GM18867 (cell line): ENCODE results near the gene TIGD3.

Experiments used
- ATAC-seq: cut with Tn5 transposase; IDR thresholded peaks from one replicate; pipeline ENCODE4 v1.9.1; 2021; ENCODE audit warnings: mild to moderate bottlenecking, moderate library complexity; ENCODE audit not compliant: unreplicated experiment

TIGD3 gene, protein sequence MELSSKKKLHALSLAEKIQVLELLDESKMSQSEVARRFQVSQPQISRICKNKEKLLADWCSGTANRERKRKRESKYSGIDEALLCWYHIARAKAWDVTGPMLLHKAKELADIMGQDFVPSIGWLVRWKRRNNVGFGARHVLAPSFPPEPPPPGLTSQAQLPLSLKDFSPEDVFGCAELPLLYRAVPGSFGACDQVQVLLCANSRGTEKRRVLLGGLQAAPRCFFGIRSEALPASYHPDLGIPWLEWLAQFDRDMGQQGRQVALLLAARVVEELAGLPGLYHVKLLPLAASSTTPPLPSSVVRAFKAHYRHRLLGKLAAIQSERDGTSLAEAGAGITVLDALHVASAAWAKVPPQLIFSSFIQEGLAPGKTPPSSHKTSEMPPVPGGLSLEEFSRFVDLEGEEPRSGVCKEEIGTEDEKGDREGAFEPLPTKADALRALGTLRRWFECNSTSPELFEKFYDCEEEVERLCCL

DNA sequence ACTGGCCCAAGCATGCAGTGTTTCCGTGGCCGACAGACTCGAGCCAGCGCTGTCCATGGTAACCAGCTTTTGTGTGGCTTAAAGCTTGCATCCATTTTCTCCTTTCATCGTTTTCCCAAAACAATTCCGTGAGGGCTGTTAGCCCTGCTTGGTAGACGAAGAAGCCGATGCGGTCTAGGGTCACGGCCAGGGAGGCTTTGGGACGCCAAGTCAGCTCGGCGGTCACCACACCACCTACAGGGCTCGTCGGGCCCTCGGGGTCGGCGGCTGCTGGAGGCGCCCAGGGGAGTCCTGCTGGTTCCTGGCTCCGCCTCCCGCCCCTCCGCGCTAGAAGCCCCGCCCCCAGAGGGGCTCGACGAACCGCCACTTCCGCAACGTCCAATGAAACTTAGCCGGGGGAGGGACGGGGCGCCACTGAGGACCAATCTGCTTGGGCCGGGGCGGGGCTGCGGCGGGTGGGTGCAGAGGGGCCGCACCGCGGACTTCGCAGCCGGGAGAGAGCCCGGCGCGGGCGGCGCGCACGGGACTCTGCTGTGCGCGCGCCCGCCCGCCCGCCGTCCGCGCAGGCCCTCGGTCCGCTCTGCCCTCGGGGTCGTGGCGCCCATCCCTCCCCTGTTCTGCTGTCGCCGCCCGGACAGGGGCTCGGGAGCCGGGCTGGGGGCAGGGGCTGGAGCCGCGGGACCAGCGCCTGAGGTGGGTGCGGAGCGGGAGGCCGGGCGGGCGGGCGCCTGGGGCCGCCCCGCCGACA, at the start of gene TIGD3:
TIGD3 (plus strand) TSS at position 487 of the 748 bp plus-strand sequence. CDS start 1,058 bp downstream, outside the sequence.
- ATAC-seq, result peak; percentile 87

DNA sequence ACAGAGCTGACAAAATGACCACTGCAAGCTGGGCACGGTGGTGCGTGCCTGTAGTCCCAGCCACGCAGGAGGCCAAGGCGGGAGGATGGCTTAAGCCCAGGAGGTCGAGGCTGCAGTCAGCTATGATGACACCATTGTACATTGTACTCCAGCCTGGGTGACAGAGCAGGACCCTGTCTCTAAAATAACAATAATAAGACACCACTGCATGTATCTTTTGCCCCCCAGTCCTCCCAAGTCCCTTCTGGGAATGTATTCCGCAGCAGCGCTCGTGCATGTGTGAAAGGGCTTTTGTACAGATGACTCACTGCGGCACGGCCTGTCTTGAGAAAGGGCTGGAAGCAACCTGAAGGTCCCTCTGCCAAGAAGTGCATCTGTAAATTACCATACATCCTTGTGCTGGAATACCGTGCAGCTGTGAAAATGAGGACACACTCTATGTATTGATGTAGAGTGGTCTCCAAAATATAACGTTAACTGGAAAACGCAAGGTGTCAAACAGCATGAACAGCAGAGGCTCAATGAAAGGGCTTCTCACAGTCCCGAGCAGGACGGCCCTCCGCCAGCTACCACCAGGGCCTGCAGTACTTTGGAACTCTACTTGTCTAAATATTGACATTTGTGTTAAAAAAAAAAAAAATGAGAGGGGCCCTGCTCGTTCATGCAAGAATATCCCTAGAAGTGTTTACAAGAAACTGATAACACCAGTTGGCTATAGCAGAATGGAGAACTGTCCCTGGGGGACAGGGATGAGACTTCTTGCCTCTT, 48.9 kb upstream of the TIGD3 start:
- ATAC-seq, result no peak

DNA sequence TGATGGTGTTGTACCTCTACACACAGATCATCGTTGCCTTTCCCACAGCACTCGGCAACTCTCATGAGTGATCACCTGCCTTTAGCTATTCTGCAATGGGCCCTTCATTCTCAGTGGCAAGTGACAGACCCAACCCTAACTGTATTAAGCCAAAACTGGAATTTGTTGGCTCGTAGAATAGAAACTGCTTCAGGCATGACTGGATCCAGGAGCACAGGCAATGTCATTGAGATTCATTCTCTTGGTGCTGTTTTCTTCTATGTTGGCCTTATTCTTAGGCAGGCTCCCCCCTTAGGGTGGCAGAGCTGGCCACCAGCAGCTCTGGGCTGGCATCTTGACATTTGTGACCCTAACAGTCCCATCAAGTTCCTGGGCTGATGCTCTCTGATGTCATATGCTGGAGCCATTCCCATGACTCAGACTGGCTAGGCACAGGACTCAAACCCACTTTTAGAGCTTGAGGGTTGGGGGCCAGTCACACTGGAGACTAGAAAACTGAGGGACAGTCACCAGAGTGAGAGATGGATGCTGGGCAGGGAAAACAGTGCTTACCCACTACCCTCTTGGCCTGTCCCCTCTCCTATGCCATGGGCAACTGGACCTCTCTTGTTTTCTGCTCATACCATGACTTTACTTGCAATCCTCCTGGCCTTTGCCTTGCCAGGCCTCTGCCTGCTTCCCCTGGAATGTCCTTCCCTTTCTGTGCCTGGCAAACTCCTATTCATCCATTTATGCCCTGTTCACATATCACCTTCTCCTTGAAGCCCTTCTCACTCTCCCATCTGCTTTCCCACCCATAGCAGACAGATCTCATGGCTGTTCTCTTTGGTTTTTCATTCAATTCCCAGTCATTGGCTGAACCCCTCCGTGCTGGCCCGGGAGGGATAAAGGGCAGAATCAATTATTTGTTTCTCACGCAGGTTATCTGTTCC, 47.0 kb upstream of the TIGD3 start:
- ATAC-seq, result no peak

DNA sequence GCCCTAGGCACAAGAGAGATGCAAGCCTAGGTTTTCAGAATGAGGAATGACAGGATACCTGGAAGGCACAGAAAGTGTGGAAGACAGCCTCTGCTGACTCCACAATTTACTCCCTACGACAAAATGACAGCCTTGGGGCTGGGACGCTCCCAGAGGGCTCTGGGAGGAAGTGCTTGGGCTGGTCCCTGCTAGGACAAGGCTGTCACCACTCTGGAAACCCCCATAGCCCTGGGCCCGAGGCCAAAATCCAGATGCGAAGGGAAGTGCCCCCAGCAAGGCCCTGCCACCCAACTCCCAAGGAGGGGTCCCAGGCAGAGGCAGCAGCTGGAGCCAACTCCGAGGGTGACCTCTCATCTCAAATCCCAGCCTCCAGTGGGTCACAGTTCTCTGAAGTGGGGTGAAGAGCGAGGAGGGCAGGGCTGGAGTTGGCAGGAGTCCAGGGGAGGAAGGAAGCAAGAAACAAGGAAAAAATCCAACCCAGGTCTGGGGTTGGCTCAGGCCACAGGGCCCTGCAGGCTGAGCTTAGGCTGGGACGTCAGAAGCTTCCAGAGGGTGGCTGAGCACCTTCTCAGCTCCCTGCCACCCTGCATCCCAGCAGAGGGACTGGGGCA, 46.2 kb upstream of the TIGD3 start:
- ATAC-seq, result no peak

GRCh38 chr11:65309006-65309405, 45.5 kb upstream of the TIGD3 start:
- ATAC-seq, result no peak

DNA sequence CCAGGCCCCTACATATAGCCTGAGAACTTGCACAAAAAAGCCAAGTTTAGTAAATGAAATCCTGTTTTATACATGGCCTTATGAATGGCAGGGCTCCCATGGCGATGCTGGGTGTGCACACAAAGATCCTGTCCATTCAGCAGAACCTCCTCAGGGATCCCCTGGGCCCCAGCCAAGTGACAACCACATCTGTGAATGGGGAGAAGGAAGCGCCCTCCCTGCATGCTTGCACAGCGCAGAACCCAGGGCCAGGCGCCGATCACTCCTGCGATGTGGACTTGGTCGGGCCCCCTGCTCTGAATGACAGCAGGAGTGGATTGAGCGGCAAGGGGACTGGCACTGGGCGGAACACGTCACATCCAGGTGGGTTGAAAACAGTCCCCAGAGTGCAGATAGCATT, 44.3 kb upstream of the TIGD3 start:
- ATAC-seq, result no peak

- no peak for ATAC-seq
Observed at GRCh38 chr11:65310736-65311135, 43.8 kb upstream of the TIGD3 start.

DNA sequence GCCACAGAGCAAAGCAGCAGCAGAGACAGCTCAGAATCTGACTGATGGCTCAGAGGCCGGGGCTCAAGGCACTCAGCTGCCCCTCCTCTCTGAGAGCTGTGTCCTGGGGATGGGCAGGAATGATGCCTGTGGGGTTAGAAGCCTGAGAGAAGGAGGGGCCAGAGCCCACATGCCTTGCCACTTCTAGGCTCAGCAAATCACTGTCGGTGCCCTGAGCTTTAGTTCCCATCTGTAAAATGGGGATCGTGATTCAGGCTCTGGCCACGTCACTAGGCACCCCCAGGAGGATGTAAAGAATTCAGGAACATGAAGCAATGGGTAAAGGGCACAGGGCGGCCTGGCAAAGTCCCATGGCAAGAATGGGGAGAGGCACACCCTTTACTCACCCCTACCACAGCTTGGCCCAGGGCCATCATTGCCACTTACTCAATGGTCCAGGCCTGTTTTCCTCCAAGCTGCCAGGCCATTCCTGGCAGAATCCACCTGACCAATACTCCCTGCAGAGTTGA, 43.3 kb upstream of the TIGD3 start:
- ATAC-seq, result no peak

- peak; percentile 83 for ATAC-seq
Observed at GRCh38 chr11:65314501-65315203, 39.9 kb upstream of the TIGD3 start, which contains the start of gene CDC42EP2. CDC42EP2 (plus strand) TSS chr11:65314866; CDS start chr11:65320899, 6,033 bp downstream.

DNA sequence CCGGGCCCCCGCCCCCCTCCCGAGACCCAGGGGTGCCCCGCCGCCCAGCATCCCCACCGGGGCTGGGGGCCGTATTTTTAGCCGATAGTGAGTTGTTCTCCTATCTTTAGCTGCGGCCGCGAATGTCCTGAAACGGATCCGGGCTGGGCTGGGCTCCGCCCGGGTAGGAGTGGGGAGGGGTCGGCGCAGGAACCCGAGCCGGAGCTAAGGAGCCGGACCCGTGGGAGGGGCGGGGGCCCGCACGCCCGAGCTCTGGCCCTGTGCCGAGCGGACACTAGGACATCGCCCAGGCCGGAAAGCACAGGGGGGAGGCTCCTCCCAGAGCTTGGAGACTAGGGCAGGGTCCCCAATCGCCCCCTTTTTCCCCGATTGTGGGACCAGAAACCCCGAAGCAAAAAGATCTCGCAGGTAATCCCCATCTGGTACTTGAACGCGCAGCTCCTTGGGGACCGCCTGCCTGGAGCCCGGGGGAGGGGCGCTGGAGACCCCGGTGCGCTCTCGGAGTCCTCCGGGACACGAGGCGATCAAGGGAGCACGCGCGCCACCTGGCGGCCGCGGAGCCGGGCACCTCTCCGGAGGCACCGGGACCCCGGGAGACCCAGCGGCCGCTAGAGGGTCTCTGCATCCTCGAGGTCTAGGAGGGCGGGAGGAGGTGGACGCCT, 39.2 kb upstream of the TIGD3 start:
- ATAC-seq, result no peak

GRCh38 chr11:65315866-65316226, 38.7 kb upstream of the TIGD3 start:
- no peak for ATAC-seq

GRCh38 chr11:65316227-65317024, 38.1 kb upstream of the TIGD3 start:
- no peak for ATAC-seq

- no peak for ATAC-seq
Observed at GRCh38 chr11:65317025-65317786, 37.3 kb upstream of the TIGD3 start.

- ATAC-seq, result no peak
Observed at GRCh38 chr11:65320386-65321075, 34.0 kb upstream of the TIGD3 start.

DNA sequence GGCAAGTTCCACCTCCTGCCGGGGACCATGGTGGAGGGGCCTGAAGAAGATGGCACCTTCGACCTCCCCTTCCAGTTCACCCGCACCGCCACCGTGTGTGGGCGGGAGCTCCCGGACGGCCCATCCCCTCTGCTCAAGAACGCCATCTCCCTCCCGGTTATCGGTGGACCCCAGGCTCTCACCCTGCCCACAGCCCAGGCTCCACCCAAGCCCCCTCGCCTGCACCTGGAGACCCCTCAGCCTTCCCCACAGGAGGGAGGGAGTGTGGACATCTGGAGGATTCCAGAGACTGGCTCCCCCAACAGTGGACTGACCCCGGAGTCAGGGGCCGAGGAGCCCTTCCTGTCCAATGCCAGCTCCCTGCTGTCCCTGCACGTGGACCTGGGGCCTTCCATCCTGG, 33.5 kb upstream of the TIGD3 start:
- no peak for ATAC-seq

DNA sequence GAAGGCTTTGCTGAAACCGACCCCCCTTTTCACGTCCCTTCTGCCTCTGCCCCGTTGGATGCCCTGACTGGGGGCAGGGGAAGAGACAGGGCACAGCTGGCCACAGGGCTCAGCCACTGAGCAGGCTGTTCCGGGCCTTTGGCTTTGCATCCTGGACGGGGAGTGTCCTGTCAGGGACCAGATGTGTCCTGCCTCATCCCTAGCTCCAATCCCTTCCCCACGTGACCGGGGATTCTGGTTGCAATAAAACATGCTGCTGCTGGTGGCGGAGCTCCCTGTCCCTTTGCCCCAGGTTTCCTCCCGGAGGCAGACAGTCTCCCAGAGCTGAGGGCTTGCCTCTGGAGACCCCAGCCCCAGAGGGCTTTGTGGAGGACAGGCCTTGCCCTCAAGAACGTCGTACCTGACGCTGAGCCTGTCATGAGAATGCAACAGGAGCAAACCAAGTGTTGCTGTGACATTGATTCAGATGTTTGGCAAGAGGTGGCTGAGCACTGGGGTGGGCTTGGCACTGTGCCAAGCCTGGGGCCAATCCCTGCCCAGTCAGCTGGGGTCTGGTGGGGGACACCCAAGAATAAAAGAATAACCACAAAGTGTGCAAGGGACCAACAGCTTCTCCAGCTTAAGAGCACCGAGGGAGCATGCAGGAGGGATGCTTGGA, 32.6 kb upstream of the TIGD3 start:
- no peak for ATAC-seq
